Stimulated activated CD4-positive, alpha-beta T cell treated with anti-CD3 and anti-CD28 coated beads, Interleukin-1b, Interleukin-23, amount 100 ng/mL, for 1 hour (primary cell): Measurements from ENCODE around the gene OSCP1.
A peak's percentile ranks its signal among the peaks of the same experiment; 100 is the strongest.

Experiments used
- DNase-seq, 2 donors: peaks; one replicate each; pipeline ENCODE4 v3.0.0-alpha.2; 2020; ENCODE audit warnings: low read depth in 2 of 2

The OSCP1 gene

DNA sequence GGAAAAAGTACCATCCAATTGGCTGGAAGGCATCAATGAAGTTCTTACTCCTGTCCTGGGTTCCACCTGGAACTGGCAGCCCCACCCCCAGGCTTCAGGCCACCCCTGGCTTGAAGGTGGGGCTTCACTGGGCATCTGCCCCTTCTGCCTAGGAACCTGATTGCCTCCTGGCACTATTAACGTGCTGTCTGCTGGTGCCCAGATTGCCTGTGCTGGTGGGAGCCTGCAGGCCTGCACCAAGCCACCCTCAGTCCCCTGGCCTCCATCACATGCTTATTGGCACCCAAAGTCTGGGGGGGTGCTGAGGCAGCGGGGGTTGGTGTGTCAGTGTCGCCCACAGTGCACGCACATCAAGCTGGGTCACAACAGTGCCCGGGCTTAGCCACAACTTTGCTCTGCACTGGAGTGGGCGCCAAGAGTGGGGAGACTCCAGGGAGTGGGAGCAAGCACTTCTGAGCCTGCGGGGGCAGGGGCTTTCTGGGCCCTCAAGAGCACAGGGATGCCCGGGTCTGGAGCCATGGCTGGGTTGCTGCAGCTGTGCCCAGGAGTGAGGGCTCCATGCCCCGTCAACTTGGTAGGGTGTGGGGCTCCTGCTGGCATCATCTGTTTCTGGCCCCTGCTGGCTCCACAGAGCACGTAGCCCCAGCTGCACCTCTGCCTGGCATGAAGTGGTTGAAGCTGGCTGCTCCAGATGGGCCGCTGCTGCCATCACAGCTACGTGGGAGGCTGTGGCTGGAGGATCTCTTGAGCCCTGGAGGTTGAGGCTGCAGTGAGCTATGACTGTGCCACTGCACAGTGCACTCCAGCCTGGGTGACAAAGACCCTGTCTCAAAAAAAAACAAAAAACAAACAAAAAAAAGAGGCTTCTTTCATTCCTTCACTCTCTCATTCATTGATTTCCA lies 48.4 kb downstream of the OSCP1 start:
- no peak for DNase-seq

DNA sequence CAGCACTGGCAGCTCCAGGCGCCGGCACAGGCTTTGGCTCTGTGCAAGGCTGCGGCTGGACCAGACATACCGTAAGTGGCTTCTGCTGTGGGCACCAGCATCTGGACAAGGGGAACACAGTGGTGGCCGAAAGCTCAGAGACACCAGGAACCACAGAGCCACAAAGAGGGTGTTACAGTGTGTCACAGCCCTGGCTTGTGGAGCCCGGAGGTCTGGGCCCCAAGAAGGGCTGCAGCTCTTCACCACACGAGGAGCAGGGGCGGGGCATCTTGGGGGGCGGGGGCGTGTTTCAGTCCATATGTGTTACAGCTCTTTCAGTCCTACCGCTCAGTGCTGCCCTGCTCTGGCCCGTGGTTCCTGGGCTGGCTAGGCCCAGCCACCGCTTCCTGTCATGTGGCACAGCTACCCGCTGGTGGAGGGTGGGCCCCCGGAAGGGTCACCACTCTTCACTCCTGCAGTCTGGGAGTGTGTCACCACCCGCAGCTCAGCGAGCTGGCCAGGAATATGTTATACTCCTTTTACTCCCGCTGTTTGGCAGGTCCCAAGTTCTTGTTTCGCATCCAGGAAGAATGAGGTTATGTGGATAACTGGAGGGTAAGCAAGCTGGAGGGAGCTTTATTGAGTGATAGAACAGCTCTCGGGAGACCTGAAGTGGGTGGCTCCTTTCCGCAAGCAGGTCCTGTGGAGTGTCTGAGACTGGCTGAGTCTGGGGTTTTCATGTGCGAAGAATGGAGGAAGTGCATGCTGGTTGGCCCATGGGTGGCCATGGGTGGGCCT lies 49.2 kb downstream of the OSCP1 start:
- DNase-seq: no peak

DNA sequence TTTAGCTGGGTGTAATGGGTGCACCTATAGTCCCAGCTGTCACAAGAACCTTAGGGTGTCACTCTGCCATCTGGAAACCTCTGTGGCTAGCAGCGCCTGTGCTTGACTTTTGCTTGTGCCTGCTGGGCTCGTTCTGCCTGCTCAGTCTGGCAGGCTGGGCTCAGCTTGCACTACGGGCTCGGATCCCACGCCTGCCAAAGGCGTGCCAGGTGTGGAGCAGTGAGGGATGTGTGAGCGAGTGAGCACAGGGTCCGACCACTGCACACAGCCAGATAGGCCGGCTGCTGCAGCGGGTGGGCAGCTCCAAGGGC lies 49.8 kb downstream of the OSCP1 start:
- no peak for DNase-seq

DNA sequence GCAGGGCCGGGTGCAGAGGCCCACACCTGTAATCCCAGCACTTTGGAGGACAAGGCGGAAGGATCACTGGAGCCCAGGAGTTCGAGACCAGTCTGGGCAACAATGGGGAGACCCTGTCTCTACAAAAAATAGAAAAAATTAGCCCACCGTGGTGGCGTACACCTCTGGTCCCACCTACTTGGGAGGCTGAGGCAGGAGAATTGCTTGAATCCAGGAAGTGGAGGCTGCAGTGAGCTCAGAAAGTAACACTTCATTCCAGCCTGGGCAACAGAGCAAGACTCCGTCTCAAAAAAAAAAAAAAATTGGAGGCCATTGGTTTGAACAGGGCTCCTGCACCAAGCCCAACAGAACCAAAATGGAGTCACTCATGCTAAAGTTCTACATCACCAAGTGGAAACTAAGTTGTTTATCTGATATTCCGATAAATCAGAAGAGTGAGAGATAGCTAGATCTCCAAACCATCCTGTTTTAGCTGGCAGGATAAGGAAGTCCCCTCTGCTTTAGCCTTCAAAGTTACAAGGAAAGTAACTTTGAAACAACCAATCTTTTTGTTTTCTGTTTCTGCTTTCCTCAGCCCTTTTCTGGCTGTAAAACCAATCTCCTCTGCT lies 51.8 kb downstream of the OSCP1 start:
- no peak for DNase-seq

GRCh38 chr1:36397378-36398230 lies 52.6 kb downstream of the OSCP1 start, which contains the start of gene LSM10:
TSS of gene LSM10 (minus strand) at chr1:36397908. CDS start at chr1:36394129, 3,779 bp downstream.
- peak; percentile 65 to 85 for DNase-seq

GRCh38 chr1:36397083-36397377 lies 53.2 kb downstream of the OSCP1 start:
- no peak for DNase-seq

DNA sequence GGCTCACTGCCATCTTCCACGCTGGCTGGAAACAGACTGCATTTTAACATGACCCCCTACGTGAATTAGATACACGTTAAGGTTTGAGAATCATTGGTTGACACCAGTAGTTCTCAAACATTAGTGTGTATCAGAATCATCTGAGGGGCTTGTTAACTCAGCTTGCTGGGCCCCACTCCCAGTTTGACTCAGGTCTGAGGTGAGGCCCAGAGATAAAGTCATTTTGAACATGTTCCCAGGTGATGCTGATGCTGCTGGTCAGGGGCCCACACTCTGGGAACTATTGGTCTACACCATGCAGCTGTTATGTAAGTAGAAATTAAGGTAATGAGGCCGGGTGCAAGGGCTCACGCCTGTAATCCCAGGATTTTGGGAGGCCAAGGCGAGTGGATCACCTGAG lies 53.9 kb downstream of the OSCP1 start:
- no peak for DNase-seq

- no peak for DNase-seq
Measured at GRCh38 chr1:36393686-36394085, 56.6 kb downstream of the OSCP1 start.

DNA sequence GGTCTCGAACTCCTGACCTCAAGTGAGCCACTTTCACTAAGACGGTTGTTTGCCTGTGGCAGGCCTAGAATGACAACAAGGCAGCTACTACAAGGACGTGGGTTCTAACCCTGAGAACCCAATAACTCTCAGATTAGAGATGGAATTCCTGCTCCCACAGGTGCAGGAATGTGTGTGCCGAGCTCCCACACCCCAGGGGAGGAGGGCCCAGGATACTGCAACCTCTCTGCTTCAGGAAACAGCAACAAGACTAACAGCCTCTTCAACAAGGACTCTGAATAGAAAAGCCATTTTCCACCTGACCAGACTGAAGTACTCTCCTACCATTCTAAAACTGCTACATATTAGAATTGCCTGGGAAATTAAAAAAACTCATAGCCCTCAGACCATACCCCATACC lies 57.4 kb downstream of the OSCP1 start:
- DNase-seq: no peak

DNA sequence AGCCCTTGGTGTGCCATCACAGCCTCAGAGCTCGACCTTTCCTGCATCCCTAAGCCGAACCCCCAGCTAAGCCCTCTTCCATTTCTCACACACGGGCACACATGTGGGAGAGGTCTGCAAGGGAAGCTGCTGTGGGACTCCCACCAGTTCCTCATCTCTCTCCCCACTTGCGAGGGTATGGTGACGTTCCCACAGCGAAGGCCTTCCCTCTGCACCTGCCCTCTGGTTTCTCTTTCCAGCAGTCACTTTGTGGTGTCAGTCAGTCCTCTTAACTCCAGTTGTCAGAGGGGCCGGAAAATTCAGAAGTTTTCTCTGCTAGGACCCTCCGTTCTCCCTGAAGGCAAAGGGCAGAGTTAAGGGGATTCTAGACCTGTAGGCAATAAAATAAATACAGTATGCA lies 59.0 kb downstream of the OSCP1 start:
- no peak for DNase-seq

DNA sequence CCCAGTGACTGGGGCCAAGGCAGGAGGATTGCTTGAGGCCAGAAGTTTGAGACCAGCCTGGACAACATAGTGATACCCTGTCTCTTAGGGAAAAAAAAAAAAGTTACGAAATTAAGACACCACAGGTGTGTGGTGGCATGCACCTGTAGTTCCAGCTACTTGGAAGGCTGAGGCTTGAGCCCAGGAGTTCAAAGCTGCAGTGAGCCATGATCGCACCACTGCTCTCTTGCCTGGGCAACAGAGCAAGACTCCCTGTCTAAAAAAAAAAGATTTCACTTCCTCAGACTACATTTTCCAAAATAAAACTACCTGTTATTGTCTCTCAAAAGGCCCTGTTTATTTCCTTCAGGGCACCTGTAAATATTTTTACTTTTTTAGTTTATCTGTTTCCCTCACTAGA lies 59.8 kb downstream of the OSCP1 start:
- no peak for DNase-seq

GRCh38 chr1:36389999-36390398 lies 60.3 kb downstream of the OSCP1 start:
- no peak for DNase-seq

DNA sequence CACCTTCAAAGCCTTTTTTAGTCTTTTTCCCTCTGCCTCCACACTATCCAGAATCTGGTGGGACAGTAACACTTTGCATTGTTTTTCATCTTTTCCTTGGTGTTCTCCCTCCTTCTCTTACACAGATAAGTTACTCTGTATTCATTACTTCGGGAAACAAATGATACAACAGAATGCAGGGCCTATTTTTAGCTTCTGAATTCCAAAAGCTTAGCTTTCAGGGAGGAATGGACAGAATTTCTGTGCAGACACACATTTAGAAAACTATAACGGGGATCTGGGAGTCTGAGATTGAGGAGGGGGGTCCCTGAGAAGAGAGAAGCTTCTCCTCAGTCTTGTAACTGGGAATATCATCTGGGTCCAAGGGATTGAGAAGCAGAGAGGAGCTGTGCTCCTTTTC lies 61.0 kb downstream of the OSCP1 start:
- no peak for DNase-seq

DNA sequence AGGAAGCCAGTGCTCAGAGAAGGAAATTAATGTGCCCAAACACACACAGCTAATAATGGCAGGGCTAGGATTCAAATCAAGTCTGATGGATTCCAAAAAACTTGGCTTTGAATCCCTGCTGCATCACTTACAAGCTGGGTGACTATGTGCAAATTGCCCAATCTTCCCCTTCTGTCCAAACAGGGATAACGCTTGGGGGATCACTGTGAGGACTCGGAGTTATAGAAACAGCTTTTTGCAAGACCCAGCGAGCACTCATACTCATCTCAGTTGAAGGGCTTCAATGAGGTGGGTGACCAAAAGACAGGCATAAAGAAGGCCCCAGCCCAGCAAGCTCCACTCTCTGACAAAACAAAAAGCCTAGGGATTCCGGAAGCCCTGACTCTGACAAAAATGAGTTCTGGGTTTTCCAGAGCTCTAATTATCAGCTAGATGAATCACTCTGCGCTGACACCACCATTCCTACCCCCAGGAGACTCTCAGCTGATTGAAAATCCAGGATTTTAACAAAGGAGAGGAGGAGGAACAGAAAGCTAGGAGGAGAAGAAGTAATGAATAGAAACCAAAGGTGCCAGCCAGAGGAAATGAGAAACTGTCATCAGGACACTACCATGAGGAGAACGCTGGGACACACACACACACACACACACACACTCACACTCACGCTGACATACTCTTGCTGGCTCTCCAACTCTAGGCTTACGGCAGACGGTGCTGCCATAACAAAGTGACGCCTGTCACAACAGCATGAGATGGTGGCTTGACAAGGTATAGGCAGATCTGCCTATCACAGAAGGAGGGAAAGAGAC lies 62.9 kb downstream of the OSCP1 start:
- DNase-seq: no peak

- DNase-seq: peak; percentile 71 to 81
Measured at GRCh38 chr1:36386265-36387140, 63.7 kb downstream of the OSCP1 start.

GRCh38 chr1:36385410-36386264 lies 64.6 kb downstream of the OSCP1 start, which contains the start of gene STK40:
TSS of gene STK40 (minus strand) at chr1:36385924. CDS start at chr1:36361332, 24,592 bp downstream.
- peak; percentile 97 to 98 for DNase-seq

DNA sequence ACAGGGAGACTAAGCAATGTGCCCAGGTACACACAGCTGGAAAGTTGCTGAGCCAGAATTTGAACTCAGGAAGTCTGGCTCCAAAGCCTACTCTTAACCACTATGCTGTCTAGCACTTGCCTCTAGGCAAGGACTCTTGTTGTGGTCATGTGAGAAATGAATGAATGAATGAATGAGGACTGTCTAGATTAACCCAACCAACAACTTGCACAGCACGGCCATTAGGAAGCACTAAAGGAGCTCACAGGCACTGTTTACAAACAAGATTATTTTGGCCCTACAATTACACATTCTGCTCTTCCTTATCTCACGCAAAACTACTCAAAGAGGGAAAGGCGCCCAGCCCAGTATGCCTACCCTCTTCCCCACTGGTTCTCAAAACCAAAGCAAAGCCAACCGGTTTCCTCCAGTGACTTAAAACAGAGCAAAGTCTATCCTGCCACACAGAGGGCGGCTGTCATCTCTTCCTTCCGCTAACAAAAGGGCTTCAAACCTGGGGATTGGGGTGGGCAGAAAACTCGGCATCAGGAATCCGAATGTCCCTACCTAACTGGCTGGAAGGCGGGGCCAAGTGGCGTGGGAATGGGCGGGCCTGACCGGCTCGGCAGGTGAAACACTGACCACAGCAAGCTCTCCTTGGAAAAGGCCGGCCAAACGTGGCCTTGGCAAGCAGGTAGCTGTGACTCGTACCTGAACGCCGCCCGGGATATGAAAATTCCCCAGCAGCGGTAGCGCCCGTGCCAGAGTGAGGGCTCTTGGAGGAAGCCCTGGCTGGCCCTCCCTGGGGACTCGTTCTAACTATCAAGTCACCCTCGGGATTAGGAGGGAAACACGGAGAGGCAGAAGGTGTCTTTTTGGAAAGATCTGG lies 65.5 kb downstream of the OSCP1 start:
- DNase-seq: no peak

GRCh38 chr1:36383240-36383639 lies 67.0 kb downstream of the OSCP1 start:
- no peak for DNase-seq
